Kidney tubule cell (primary cell): Measurements from ENCODE around the gene NKAIN1.

Experiments used
- DNase-seq: peaks from one replicate; pipeline ENCODE4 v3.0.0-alpha.2; 2018; ENCODE audit warnings: low spot score

Gene NKAIN1

GRCh38 chr1:31234123-31234708 is 5.5 kb downstream of the NKAIN1 start:
- DNase-seq, result no peak

DNA sequence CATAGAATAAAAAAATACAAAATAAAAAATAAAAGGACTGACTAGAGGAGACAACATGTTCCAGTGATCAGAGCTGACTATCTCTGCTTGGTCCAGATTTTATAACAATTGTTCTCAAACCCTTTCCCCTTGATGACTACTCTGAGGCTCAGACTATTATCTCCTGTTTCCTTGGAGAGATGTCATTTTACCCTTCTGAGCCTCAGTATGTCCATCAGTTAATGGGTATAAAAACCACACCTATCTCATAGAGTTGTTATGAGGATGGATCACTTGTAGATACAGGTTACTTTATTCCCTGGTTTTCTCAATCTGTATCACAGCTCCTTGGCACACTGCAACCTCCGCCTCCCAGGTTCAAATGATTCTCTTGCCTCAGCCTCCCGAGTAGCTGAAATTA is 7.0 kb downstream of the NKAIN1 start:
- no peak for DNase-seq

GRCh38 chr1:31231802-31232201 is 7.9 kb downstream of the NKAIN1 start:
- no peak for DNase-seq

GRCh38 chr1:31230378-31230777 is 9.3 kb downstream of the NKAIN1 start:
- DNase-seq, result no peak

DNA sequence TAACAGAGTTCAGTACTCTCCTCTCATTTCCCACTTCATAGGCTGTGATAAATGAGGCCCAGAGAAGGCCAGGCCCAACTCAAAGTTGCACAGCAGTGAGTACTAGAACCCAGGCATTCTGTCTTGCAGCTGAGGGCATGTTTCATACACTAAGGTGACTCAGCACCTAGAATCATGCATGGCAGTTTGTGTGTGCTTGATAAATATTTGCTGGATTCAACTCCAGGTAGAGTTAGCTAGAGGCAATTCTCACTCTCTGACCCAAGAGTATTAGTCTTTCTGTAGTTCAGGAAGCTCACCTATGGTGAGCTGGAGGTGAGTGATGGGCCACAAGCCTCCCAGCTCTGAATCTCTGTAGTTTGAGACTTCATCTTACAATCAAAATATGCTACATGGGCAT is 10.7 kb downstream of the NKAIN1 start:
- no peak for DNase-seq

DNA sequence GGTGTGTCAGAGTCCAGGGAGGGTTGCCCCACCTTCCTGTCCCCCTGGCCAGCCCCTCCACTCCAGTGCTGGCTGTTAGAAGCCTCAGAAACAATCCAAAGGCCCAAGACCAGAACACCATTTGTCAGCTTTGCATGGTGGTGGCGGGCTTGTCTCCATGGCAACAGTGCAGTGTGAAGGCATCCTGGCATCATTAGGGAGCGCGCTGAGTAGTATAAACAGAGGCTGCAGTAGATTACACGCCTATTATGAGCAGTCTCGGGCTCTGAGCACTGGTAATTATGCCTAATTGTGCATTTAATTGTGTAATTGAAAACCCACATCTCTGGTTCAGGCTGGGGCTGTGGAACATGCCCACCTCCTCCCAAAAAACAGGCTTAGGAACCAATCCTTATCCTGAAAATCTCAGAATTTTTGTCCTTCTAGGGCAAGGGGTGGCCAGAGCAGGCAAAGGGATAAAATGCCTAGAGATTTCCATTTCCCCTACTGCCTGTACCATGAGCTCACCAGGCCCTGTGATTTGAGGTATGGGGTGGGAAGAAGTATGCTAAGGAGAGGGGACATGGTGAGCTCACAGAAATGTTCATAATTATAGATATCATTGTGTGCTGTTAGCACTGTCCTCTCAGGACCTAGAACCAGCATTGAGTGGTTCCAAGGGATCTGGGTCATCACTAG is 11.7 kb downstream of the NKAIN1 start:
- no peak for DNase-seq

DNA sequence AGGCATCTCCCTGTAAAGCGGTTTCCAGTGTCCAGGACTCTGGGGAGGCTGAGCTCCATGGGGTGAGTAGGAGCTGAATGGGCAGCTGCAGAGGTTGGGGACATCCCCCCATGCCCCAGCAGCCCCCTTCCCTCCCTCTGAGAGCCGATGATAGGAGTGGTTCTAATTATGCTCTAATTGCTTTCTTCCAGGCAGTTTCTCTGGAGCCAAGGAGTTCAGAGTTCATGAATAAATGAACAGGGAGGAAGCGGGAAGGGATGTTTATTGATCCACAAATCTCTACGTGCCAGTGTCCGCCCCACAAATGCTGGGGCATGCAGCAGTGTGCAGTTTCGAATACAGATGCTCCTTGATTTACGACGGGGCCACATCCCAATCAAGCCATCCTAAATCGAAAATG is 15.6 kb downstream of the NKAIN1 start:
- no peak for DNase-seq

GRCh38 chr1:31222176-31222575 is 17.5 kb downstream of the NKAIN1 start:
- no peak for DNase-seq

DNA sequence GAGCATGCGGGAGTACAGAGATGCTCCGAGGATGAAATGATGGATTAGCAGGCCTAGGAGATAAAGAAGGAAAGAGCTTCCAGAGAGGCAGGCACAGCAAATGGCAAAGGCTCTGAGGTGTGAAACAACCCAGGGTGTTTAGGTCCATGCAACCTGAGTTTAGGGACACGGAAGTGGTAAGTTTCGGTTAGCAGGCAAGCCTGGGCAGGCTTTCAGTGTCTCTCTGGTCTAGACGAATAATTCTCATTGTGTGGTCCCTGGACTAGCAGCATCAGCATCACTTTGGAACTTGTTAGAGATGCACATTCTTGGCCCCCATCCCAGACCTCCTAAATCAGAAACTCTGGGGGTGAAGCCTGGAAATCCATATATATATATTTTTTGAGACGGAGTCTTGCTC is 18.6 kb downstream of the NKAIN1 start:
- DNase-seq, result no peak

DNA sequence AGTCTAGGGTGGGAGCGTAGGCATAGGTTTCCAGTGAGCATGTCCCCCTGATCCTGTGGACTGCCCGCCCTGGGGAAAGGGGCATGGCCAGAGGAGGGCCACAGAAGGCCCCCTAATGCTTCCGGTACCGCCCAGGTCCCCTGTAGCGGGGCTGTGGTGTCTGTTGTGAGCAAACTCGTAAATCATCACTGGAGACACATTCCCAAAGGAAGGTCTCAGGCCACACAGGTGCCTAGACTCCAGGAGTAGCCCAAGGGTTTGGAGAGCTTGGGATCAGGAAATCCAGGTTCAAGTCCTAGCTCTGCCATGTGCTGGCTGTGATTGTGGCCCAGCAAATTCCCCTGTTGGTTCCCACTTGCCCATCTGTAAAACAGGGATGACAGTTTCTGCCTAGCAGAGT is 20.2 kb downstream of the NKAIN1 start:
- DNase-seq, result no peak

DNA sequence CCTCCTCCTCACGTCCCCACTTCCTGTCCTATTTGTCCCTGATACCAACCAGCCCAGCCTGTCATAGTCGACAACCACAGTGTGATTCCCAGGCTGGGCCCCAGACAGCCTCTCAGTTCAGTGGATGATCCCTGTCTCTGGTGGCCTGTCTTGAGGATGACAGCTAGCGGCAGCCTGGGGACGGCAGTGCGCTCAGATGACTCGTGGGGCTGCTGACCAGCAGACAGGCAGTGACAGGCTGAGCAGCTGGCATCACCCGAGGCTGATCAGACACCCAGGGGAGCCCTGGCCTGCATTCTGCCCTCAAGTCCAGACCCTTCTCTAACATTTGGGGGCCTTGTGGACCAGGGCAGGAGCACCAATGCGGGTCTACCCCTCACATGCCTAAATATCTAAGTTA is 21.0 kb downstream of the NKAIN1 start:
- no peak for DNase-seq

GRCh38 chr1:31216016-31216415 is 23.7 kb downstream of the NKAIN1 start:
- peak; percentile 56 for DNase-seq

DNA sequence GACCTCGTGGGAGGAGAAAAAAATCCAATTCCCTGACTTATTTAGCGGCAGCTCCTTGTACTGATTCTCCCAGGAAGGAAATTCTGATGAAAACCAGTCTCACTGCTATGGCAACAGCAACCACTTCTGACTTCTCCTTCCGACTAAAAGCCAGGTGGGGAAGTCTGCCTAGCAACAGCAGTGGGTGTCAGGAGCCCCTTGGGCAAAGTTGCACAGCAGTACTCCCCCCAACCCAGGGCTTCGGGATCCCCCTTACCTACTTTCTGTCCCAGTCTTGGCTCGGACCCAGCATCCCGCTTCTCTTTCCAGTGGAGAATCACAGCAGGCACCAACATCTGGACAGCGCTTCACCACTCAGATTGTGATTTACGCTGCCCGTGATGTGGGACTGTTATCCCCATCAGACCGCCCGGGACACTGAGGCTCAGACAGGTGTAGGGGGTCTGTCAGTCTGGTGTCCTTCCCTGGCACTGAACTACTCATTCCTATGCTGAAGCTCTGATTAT is 24.6 kb downstream of the NKAIN1 start:
- DNase-seq, result no peak

DNA sequence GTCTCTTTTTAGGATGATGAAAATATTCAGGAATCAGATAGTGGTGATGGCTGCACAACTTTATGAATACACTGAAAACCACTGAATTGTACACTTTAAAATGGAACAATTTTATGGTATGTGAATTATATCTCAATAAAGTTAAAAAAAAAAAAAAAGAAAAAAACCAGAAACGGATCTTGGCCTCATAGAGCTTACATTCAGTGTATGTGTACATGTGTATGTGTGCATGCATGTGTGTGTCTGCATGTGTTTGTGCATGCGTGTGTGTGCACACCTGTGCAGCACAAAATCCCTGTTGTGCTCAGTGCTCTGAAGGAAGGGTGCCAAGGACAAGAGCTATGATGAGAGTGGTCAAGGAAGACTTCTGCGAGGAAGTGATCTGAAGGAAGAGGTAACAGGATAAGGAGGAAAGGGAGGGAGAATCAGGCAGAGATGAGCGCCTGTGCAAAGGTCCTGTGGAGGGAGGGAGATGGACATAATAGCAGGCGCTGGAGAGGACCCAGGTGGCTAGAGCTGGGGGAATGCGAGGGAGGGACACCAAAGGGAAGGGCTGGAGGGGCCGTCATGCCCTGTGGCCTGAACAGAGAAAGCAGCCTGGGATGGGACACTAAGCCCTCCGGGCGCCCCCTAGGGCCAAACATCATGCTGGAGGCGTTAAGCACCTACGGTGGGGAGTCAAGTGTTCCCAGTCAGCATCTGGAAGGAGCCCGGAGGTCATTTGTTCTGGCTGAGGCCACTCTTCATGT is 25.2 kb downstream of the NKAIN1 start:
- no peak for DNase-seq

DNA sequence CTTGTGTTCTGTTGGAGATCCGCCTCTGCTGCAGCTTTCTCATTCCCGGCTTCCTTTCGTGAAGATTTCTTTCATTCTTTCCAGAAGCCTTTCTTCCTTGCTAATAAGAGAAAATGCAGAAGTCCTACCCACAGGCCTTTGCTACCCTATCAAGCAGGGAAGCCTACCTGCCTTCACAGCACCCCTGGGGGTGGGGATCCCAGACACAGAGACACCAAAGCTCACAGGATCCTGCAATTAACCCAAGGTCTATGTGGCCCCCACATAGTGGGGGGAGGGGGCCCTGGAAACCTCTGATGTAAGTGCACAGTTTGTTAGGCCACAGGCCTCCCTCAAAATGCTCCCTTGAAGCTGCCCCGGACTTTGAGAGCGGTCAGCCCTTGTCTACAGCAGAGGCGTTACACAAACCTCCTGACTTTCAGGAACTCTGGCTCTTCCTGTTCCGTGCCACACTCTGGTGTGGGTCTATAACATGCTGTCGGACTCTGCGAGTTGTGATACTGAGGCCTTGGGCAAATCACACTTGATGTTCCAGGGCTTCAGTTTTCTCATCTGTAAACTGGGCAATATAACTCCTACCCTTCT is 31.2 kb downstream of the NKAIN1 start:
- DNase-seq, result no peak

- DNase-seq, result no peak
Measured at GRCh38 chr1:31207569-31207968, 32.1 kb downstream of the NKAIN1 start.

DNA sequence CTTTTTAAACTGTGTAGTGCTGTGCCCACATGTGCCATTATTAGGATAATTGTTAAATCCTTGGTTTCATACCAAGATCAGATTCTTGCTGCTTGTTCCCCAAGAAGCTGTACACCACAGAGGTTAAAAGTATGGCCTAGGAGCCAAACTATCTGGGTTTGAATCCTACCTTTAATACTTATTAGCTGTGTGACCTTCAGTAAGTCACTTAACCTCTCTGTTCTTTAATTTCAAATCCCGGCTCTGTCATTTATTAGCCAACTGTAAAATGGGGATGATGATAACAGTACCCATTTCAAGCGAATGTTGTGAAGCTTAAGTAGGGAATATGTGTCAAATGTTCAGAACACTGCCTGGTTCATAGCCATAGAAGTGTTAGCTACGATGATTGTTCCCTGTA is 32.6 kb downstream of the NKAIN1 start:
- DNase-seq, result no peak

DNA sequence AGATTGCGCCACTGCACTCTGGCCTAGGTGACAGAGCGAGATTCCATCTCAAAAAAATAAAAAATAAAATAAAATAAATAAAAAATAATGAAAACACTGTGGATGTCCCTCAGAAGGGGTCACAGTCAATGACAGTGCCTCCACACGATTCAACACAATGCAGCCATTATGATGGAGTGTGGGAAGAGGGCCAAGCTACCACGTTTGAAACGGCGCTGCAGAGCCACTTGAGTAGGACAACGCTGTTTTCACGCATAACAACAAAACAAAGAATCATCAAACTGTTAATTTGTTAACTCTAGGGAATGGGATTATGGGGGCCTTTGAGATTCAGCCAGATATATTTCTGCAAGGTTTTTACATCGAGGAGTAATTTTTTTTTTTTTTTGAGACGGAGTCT is 36.5 kb downstream of the NKAIN1 start:
- DNase-seq, result no peak

DNA sequence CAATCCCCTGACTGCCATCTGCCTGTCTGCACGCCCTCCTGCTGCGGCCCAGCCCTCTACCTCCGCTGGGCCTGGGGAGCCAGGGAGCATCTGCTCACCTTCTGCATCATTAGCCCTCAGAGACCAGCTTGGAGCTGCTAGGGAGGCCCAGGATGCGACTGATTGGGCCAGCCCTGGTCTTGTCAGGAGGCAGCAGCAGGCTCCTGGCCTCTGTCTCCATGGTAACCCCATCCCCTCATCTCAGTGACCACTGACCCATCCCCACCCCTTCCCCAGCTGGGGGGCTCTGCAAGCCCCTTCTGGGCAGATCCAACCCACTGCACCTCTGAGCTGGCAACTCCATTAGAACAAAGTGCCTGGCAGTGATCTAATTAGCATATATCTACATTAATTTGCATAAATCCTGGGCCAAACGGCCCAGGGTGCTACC is 37.7 kb downstream of the NKAIN1 start:
- DNase-seq, result no peak

DNA sequence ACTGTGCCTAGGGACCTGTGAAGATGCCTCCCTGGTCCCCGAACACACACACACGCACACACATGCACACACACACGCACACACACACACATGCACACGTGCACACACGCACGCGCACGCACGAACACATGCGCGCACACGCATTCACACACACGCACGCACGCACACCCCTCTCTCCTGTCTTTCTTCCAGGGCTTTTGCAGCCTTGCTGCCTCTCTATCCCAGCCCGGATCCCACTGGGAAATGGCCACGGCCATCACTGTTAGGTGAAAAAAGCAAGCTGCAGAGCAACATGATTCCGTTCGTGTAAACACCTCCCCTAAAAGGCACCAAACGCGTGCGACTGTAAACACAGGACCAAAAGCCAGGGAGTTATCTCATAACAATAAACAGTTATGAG is 39.7 kb downstream of the NKAIN1 start:
- DNase-seq, result no peak

DNA sequence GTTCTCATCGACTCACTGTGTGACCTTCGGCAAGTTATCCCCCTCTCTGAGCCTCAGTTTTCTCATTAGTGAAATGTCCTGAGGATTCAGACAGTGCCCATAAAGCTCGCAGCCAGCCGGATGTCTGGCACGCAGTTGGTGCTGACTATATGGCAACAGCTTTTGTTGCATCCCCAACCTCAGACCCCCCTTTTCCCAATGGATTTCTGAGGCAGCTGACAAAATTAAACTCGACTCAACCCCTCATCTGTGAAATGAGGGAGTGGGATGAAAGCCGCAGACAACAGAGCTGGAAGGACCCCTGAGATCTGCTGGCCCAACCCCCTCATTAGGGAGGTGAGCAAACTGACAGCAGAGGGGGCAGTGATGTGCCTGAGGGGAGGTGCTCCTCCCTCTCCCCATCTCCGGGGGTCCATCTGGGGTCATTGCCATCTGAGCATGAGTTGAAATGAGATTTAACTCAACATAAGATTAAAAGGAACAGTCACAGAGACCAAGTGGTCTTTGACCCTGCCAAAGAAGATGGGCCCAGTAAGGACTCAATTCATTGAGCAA is 40.4 kb downstream of the NKAIN1 start:
- DNase-seq, result no peak

GRCh38 chr1:31198600-31198999 is 41.1 kb downstream of the NKAIN1 start:
- DNase-seq, result no peak

GRCh38 chr1:31198150-31198549 is 41.5 kb downstream of the NKAIN1 start:
- DNase-seq, result no peak
